Hepatic stellate cell (primary cell): ENCODE measurements around the gene PCDHA6.
A peak's percentile ranks its signal among the peaks of the same experiment; 100 is the strongest.
"Not testable (repeated sequence)": the region's sequence is repeated elsewhere in the genome, so short reads cannot be mapped to it uniquely, and the experiment has no call there.

Experiments used
- DNase-seq: peaks from one replicate; pipeline ENCODE4 v3.0.0; 2011; ENCODE audit warnings: low spot score

Gene PCDHA6

DNA sequence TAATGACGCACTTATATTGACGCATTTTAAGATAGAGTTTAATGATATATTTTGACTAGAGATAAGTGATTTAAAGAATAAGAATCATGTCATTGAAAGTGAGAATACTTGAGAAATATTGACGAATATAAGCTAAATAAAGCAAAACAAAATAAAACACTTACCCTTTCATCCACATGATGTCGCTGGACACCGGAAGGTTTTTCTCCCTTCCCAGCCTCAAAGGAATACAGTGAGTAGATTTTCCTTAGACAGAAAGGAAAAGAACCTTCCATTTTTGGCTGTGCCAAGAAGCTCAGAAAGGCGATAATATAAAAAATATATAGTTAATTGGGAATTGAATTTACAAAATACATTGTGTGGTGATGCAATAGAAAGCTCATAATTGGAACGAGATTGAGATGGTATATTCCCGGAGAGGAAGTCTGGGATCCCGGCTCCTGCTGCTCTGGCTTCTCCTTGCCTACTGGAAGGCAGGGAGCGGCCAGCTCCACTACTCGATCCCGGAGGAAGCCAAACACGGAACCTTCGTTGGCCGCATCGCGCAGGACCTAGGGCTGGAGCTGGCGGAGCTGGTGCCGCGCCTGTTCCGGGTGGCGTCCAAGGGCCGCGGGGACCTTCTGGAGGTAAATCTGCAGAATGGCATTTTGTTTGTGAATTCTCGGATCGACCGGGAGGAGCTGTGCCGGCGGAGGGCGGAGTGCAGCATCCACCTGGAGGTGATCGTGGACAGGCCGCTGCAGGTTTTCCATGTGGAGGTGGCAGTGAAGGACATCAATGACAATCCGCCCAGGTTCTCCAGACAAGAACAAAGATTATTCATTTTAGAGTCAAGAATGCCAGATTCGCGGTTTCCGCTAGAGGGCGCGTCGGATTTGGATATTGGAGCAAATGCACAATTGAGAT is 6.1 kb upstream of the PCDHA6 start, which contains the start of gene PCDHA5:
TSS of gene PCDHA5 (plus strand) at position 239 of the 906 bp plus-strand sequence.
- peak; percentile 19 for DNase-seq

DNA sequence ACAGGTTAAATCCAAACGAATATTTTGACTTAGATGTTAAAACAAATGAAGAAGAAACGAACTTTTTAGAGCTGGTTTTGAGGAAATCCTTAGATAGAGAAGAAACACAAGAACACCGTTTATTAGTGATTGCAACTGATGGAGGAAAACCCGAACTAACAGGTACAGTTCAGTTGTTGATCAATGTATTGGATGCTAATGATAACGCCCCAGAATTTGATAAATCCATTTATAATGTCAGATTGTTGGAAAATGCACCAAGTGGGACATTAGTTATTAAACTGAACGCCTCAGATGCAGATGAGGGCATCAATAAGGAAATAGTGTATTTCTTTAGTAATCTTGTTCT is 5.5 kb upstream of the PCDHA6 start:
- DNase-seq, result no peak

DNA sequence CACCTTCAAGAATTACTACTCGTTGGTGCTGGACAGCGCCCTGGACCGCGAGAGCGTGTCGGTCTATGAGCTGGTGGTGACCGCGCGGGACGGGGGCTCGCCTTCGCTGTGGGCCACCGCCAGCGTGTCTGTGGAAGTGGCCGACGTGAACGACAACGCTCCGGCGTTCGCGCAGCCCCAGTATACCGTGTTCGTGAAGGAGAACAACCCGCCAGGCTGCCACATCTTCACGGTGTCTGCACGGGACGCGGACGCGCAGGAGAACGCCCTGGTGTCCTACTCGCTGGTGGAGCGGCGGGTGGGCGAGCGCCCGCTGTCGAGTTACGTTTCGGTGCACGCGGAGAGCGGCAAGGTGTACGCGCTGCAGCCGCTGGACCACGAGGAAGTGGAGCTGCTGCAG is 4.8 kb upstream of the PCDHA6 start:
- DNase-seq, result not testable (repeated sequence)

DNA sequence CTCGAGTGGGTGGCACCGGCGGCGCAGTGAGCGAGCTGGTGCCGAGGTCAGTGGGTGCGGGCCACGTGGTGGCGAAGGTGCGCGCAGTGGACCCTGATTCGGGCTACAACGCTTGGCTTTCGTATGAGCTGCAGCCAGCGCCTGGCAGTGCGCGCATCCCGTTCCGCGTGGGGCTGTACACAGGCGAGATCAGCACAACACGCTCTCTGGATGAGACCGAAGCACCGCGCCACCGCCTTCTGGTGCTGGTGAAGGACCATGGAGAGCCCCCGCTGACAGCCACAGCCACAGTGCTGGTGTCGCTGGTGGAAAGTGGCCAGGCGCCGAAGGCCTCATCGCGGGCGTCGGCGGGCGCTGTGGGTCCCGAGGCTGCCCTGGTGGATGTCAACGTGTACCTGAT is 4.3 kb upstream of the PCDHA6 start:
- DNase-seq, result no peak

DNA sequence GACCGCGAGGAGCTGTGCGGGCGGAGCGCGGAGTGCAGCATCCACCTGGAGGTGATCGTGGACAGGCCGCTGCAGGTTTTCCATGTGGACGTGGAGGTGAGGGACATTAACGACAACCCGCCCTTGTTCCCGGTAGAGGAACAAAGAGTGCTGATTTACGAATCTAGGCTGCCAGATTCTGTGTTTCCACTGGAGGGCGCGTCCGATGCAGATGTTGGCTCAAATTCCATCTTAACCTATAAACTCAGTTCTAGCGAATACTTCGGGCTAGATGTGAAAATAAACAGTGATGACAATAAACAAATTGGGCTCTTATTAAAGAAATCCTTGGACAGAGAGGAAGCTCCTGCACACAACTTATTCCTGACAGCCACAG is 590 bp downstream of the PCDHA6 start:
- no peak for DNase-seq

DNA sequence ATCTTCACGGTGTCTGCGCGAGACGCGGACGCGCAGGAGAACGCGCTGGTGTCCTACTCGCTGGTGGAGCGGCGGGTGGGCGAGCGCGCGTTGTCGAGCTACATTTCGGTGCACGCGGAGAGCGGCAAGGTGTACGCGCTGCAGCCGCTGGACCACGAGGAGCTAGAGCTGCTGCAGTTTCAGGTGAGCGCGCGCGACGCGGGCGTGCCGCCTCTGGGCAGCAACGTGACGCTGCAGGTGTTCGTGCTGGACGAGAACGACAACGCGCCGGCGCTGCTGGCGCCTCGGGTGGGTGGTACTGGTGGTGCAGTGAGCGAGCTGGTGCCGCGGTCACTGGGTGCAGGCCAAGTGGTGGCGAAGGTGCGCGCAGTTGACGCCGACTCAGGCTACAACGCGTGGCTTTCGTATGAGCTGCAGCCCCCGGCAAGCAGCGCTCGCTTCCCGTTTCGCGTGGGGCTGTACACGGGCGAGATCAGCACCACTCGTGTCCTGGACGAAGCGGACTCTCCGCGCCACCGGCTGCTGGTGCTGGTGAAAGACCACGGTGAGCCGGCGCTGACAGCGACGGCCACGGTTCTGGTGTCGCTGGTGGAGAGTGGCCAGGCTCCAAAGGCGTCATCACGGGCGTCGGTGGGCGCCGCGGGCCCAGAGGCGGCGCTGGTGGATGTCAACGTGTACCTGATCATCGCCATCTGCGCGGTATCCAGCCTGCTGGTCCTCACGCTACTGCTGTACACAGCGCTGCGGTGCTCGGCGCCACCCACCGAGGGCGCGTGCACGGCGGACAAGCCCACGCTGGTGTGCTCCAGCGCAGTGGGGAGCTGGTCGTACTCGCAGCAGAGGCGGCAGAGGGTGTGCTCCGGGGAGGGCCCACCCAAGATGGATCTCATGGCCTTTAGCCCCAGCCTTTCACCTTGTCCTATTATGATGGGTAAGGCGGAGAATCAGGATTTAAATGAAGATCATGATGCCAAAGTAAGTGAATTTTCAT is 2.0 kb downstream of the PCDHA6 start:
- not testable (repeated sequence) for DNase-seq

DNA sequence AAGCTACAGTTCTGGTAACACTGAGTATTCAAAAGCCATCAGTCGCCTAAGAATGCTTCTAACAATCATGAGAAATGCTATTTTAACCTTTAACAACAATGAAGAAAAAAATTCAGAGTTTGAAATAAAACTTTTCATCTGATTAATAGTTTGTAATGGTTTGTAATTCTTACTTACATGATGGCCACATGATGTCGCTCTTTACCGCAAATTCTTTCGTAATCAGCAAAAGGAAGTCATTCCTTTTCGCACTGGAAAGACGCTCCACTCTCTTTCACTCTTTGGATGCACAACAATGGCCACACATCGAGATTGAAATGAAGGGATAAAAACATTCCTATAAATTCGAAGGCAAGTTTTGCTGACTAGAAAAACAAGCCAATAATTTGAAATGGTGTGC is 6.2 kb downstream of the PCDHA6 start, which contains the start of gene PCDHA7:
TSS of gene PCDHA7 (plus strand) at position 277 of the 400 bp plus-strand sequence. CDS start at position 392, 115 bp downstream.
- peak; percentile 40 for DNase-seq

DNA sequence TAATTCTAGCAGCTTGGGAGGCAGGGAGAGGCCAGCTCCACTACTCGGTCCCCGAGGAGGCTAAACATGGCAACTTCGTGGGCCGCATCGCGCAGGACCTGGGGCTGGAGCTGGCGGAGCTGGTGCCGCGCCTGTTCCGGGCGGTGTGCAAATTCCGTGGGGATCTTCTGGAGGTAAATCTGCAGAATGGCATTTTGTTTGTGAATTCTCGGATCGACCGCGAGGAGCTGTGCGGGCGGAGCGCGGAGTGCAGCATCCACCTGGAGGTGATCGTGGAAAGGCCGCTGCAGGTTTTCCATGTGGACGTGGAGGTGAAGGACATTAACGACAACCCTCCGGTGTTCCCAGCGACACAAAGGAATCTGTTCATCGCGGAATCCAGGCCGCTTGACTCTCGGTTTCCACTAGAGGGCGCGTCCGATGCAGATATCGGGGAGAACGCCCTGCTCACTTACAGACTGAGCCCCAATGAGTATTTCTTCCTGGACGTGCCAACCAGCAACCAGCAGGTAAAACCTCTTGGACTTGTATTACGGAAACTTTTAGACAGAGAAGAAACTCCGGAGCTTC is 6.8 kb downstream of the PCDHA6 start:
- DNase-seq, result not testable (repeated sequence)

DNA sequence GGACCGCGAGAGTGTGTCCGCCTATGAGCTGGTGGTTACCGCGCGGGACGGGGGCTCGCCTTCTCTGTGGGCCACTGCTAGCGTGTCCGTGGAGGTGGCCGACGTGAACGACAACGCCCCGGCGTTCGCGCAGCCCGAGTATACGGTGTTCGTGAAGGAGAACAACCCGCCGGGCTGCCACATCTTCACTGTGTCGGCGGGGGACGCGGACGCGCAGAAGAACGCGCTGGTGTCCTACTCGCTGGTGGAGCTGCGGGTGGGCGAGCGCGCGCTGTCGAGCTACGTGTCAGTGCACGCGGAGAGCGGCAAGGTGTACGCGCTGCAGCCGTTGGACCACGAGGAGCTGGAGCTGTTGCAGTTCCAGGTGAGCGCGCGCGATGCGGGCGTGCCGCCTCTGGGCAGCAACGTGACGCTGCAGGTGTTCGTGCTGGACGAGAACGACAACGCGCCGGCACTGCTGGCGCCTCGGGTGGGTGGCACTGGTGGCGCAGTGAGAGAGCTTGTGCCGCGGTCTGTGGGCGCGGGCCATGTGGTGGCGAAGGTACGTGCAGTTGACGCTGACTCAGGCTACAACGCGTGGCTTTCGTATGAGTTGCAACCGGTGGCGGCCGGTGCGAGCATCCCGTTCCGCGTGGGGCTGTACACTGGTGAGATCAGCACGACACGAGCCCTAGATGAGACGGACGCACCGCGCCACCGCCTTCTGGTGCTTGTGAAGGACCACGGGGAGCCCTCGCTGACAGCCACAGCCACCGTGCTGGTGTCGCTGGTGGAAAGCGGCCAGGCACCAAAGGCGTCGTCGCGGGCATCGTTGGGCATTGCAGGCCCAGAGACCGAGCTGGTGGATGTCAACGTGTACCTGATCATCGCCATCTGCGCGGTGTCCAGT is 8.1 kb downstream of the PCDHA6 start:
- no peak for DNase-seq

DNA sequence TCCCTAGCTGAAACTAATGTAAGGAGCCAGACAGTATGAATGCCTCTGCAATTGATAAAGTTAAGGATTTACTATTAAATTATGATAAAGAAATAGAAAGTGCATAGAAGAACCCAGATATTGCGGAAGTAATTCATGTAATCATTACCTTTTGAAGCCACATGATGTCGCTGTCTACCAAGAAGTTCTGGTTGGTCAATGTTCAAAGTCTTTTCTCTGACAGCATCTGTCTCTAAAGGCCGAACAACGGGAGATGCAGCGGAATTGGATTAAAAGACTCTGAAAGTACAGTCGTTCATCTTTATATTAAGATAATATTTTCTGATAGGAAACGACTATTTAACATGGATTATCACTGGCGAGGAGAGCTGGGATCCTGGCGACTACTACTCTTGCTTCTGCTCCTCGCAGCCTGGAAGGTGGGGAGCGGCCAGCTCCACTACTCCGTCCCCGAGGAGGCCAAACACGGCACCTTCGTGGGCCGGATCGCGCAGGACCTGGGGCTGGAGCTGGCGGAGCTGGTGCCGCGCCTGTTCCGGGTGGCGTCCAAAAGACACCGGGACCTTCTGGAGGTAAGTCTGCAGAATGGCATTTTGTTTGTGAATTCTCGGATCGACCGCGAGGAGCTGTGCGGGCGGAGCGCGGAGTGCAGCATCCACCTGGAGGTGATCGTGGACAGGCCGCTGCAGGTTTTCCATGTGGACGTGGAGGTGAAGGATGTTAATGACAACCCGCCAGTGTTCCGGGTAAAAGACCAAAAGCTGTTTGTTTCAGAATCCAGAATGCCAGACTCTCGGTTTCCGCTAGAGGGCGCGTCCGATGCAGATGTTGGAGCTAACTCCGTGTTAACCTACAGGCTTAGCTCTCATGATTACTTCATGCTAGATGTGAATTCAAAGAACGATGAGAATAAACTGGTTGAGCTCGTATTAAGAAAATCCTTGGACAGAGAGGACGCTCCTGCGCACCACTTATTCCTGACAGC is 13.5 kb downstream of the PCDHA6 start, which contains the start of gene PCDHA8:
TSS of gene PCDHA8 (plus strand) at position 210 of the 985 bp plus-strand sequence. CDS start at position 345, 135 bp downstream.
- peak; percentile 21 for DNase-seq

DNA sequence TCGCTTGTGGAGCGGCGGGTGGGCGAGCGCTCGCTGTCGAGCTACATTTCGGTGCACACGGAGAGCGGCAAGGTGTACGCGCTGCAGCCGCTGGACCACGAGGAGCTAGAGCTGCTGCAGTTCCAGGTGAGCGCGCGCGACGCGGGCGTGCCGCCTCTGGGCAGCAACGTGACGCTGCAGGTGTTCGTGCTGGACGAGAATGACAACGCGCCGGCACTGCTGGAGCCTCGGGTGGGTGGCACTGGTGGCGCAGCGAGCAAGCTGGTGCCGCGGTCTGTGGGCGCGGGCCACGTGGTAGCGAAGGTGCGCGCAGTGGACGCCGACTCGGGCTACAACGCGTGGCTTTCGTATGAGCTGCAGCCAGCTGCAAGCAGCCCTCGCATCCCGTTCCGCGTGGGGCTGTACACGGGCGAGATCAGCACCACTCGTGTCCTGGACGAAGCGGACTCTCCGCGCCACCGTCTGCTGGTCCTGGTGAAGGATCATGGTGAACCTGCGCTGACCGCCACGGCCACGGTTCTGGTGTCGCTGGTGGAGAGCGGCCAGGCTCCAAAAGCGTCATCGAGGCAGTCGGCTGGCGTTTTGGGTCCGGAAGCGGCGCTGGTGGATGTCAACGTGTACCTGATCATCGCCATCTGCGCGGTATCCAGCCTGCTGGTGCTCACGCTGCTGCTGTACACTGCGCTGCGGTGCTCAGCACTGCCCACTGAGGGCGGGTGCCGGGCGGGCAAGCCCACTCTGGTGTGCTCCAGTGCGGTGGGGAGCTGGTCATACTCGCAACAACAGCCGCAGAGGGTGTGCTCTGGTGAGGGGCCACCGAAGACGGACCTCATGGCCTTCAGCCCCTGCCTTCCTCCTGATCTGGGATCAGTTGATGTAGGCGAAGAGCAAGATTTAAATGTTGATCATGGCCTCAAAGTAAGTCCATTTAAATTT is 15.3 kb downstream of the PCDHA6 start:
- no peak for DNase-seq

DNA sequence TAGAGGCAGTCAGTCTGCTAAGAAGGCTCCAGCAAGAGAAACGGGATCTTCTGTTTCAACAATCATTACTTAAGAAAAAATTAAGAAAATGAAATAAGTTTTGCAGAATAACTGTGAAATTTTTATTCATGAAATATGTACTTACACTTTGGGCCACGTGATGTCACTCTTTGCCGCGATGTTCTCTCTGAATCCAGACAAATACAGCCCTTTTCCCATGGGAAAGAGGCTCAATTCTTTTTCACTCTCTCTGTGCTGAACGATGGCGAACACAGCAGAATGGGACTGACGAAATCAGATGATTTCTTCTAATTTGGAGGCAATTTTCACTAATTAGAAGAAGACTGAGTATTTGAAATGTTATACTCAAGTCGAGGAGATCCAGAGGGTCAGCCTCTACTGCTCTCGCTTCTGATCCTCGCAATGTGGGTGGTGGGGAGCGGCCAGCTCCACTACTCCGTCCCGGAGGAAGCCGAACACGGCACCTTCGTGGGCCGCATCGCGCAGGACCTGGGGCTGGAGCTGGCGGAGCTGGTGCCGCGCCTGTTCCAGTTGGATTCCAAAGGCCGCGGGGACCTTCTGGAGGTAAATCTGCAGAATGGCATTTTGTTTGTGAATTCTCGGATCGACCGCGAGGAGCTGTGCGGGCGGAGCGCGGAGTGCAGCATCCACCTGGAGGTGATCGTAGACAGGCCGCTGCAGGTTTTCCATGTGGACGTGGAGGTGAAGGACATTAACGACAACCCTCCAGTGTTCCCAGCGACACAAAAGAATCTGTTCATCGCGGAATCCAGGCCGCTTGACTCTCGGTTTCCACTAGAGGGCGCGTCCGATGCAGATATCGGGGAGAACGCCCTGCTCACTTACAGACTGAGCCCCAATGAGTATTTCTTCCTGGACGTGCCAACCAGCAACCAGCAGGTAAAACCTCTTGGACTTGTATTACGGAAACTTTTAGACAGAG is 20.7 kb downstream of the PCDHA6 start, which contains the start of gene PCDHA9:
TSS of gene PCDHA9 (plus strand) at position 244 of the 964 bp plus-strand sequence. CDS start at position 358, 114 bp downstream.
- DNase-seq, result not testable (repeated sequence)

DNA sequence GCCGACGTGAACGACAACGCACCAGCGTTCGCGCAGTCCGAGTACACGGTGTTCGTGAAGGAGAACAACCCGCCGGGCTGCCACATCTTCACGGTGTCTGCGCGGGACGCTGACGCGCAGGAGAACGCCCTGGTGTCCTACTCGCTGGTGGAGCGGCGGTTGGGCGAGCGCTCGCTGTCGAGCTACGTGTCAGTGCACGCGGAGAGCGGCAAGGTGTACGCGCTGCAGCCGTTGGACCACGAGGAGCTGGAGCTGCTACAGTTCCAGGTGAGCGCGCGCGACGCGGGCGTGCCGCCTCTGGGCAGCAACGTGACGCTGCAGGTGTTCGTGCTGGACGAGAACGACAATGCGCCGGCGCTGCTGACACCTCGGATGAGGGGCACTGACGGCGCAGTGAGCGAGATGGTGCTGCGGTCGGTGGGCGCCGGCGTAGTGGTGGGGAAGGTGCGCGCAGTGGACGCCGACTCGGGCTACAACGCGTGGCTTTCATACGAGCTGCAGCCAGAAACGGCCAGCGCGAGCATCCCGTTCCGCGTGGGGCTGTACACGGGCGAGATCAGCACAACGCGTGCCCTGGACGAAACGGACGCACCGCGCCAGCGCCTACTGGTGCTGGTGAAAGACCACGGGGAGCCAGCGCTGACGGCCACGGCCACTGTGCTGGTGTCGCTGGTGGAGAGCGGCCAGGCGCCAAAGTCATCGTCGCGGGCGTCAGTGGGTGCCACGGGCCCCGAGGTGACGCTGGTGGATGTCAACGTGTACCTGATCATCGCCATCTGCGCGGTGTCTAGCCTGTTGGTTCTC is 22.3 kb downstream of the PCDHA6 start:
- DNase-seq, result not testable (repeated sequence)

DNA sequence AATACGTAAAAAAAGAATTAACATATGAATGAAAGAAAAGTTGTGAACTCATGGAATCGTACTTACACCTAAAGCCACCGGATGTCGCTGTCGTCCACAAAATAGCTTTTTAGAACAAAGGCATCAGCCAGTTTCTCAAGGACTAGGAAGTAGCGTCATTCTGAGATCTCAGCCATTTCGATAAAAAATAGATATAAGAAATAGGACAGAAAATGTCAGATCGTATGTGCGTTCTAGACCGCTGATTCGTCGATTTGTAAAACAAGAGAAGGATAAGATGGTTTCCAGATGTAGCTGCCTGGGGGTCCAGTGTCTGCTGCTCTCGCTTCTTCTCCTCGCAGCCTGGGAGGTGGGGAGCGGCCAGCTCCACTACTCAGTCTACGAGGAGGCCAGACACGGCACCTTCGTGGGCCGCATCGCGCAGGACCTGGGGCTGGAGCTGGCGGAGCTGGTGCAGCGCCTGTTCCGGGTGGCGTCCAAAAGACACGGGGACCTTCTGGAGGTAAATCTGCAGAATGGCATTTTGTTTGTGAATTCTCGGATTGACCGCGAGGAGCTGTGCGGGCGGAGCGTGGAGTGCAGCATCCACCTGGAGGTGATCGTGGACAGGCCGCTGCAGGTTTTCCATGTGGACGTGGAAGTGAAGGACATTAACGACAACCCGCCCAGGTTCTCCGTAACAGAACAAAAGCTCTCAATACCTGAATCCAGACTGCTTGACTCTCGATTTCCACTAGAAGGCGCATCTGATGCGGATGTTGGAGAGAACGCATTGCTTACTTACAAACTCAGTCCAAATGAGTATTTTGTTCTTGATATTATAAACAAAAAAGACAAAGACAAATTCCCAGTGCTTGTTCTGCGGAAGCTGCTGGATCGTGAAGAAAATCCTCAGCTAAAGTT is 28.3 kb downstream of the PCDHA6 start, which contains the start of gene PCDHA10:
TSS of gene PCDHA10 (plus strand) at position 126 of the 903 bp plus-strand sequence. CDS start at position 278, 152 bp downstream.
- no peak for DNase-seq
